Keratinocyte (primary cell): ENCODE results near the gene DCAF11.

Source experiments
- EZH2 ChIP-seq: IDR thresholded peaks from one replicate; pipeline ENCODE4 v1.6.1; 2012; ENCODE audit warnings: inconsistent platforms, mild to moderate bottlenecking, low read length, moderate library complexity
- TF ChIP-seq, protein P1 (sequence below), 3 experiments: IDR thresholded peaks in 1 of 3; conservative IDR thresholded peaks in 1 of 3; optimal IDR thresholded peaks in 1 of 3; 2 replicates in 2 of 3; 3 replicates in 1 of 3; pipeline versions ENCODE3 to v1.5.1; 2011; ENCODE audit warnings: low read length in 3 of 3, mild to moderate bottlenecking in 3 of 3, moderate library complexity in 2 of 3, control low read depth in 1 of 3, inconsistent platforms in 1 of 3; ENCODE audit not compliant: insufficient read depth in 2 of 3; ENCODE audit errors: extremely low read depth in 1 of 3

DNA sequence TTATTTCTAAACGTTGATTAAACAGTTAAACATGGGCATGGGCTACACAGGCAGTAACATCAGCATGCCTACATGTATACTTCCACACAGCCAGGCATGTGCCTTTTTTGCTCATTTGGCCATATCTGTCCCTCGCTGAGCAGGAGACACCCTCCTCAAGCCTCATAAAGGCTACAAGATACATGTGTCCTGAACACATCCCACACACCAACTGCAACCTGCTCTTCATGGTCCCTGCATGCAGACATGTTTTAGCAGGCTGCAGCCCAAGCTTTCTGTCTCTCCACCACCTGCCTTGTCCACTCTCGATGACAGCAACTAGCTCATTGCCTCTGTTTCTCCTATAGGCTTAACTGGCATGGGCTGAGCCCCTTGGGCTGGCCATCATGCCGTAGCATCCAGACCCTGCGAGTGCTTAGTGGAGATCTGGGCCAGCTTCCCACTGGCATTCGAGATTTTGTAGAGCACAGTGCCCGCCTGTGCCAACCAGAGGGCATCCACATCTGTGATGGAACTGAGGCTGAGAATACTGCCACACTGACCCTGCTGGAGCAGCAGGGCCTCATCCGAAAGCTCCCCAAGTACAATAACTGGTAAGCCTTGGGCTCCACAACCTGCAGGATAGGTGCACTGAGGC lies 17.9 kb upstream of the DCAF11 start:
- TF ChIP-seq EZH2 = no peak
- TF ChIP-seq, protein P1, sequence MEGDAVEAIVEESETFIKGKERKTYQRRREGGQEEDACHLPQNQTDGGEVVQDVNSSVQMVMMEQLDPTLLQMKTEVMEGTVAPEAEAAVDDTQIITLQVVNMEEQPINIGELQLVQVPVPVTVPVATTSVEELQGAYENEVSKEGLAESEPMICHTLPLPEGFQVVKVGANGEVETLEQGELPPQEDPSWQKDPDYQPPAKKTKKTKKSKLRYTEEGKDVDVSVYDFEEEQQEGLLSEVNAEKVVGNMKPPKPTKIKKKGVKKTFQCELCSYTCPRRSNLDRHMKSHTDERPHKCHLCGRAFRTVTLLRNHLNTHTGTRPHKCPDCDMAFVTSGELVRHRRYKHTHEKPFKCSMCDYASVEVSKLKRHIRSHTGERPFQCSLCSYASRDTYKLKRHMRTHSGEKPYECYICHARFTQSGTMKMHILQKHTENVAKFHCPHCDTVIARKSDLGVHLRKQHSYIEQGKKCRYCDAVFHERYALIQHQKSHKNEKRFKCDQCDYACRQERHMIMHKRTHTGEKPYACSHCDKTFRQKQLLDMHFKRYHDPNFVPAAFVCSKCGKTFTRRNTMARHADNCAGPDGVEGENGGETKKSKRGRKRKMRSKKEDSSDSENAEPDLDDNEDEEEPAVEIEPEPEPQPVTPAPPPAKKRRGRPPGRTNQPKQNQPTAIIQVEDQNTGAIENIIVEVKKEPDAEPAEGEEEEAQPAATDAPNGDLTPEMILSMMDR (optimal IDR thresholded peaks at IDR 0.05 in 1 of 3, IDR thresholded peaks at IDR 0.05 in 1 of 3, conservative IDR thresholded peaks at IDR 0.05 in 1 of 3; ENCODE audit: extremely low read depth in 1 of 3, insufficient read depth in 2 of 3, low read length in 3 of 3) = no peak
